ENCODE results near the gene DDX56. TPM values are rescaled to one million over a fixed set of nuclear protein-coding genes. Genes with fewer than 3 reads are reported as not detected.

DDX56 gene
- total and polyA plus RNA-seq, 9 of the 15 experiments (the other 6 are each of a cell fraction or from before 2014, with no cell fraction given), result 33.0 to 145 (median 102) TPM

GRCh38 chr7:44615149-44615611 is 41.5 kb upstream of the DDX56 start:
- in situ Hi-C loops (cut with MboI) (no loop called here), intact Hi-C loops (cut with micrococcal nuclease) (no loop called here)
- H4K20me1 ChIP-seq (replicated peaks; ENCODE audit: control insufficient read depth, insufficient read depth, low read length), result peaks cover 11% of the 10 kb centered on the region
- no peak overlapping the region for H3K4me2 ChIP-seq (ENCODE audit: insufficient read depth, low read length)
- H3K9ac ChIP-seq (ENCODE audit: insufficient read depth in 1 of 2, low read depth in 2 of 2, low read length in 2 of 2), result no peak overlapping the region
- no peaks in the 10 kb centered on the region for H3K9me1 ChIP-seq (ENCODE audit: control insufficient read depth, insufficient read depth, low read length)
- BruUV-seq (replicated peaks), result no TSS peak
- DNase-seq (ENCODE audit: extremely low read depth in 1 of 4, low spot score in 3 of 4), result peak in 3 of 4 experiments; percentile 26 to 65 (median 42)
- peak; percentile 62 for FAIRE-seq
- no peak overlapping the region for H2AFZ ChIP-seq (ENCODE audit: low read depth, low read length)
- CTCF ChIA-PET (ENCODE audit: low intra/inter-chr PET ratio), result no interaction called here
- peaks cover 96% of the 10 kb centered on the region for H3K79me2 ChIP-seq (ENCODE audit: control insufficient read depth, insufficient read depth, low read length)
- POLR2A ChIA-PET, result no interaction called here
- peak; percentile 92 for ATAC-seq
- WGBS (ENCODE audit: insufficient coverage, low coverage, missing lambda C conversion rate), result 33% methylated on average over 2 of the region's 2 CpGs
- H3K4me3 ChIP-seq, result no peak overlapping the region
- no peaks in the 10 kb centered on the region for H3K27me3 ChIP-seq (ENCODE audit: control insufficient read depth in 2 of 2, insufficient read depth in 2 of 2, low read length in 2 of 2)
- H3K27ac ChIP-seq (ENCODE audit: extremely low read depth, low read depth, low read length), result no peak overlapping the region; the same call in 2 of the 3 replicates
- no peaks in the 10 kb centered on the region for H3K9me3 ChIP-seq (replicated peaks; ENCODE audit: control insufficient read depth, insufficient read depth, low read depth, low read length)
- H3K4me1 ChIP-seq (replicated peaks in 1 of 2; ENCODE audit: control insufficient read depth in 2 of 2, insufficient read depth in 2 of 2, low read length in 2 of 2), result peaks cover 0 to 32% of the 10 kb centered on the region in 2 experiments; a peak in 3 of 5 replicates
- peaks cover 15% of the 10 kb centered on the region; the same call in 2 of the 3 replicates for H3K36me3 ChIP-seq (ENCODE audit: control insufficient read depth, insufficient read depth, low read length)
- 0 out of 4 replicates have a peak, but pooled peaks of 1 of the 2 experiments have one; percentile 8 for TF ChIP-seq RCOR1 (IDR thresholded peaks at IDR 0.05; ENCODE audit: borderline replicate concordance in 1 of 2, low read depth in 2 of 2, low read length in 2 of 2)
- peak; percentile 48; the same call in 1 of the 2 replicates for TF ChIP-seq CREB1 (IDR thresholded peaks at IDR 0.05)
- peak; percentile 30; the same call in 1 of the 2 replicates for TF ChIP-seq CREB1 (CRISPR knock-in tag; IDR thresholded peaks at IDR 0.05)
- TF ChIP-seq VEZF1 (CRISPR knock-in tag; IDR thresholded peaks at IDR 0.05), result peak; percentile 61
- 0 out of 2 replicates have a peak, but pooled peaks have one; percentile 14 for TF ChIP-seq EP300 (IDR thresholded peaks at IDR 0.05; ENCODE audit: low read length)
- TF ChIP-seq ZKSCAN8 (CRISPR knock-in tag; IDR thresholded peaks at IDR 0.05), result no peak
- TF ChIP-seq MYC (IDR thresholded peaks at IDR 0.05; ENCODE audit: low read depth, low read length), result no peak
- TF ChIP-seq MYC (CRISPR knock-in tag; IDR thresholded peaks at IDR 0.05; ENCODE audit: borderline replicate concordance, low read depth), result no peak
- TF ChIP-seq ZNF24 (IDR thresholded peaks at IDR 0.05), result peak; percentile 19; the same call in 1 of the 2 replicates
- no peak for TF ChIP-seq ATF1 (CRISPR knock-in tag; IDR thresholded peaks at IDR 0.05)
- TF ChIP-seq ATF1 (tag; IDR thresholded peaks at IDR 0.05), result peak; percentile 24; the same call in 1 of the 2 replicates
- peak; percentile 74 for TF ChIP-seq CREM (IDR thresholded peaks at IDR 0.05; ENCODE audit: low read depth)
- TF ChIP-seq SPI1 (IDR thresholded peaks at IDR 0.05; ENCODE audit: borderline replicate concordance, low read depth, low read length), result peak; percentile 61; the same call in 1 of the 2 replicates
- peak; percentile 56; the same call in 1 of the 2 replicates for TF ChIP-seq CEBPG (CRISPR knock-in tag; IDR thresholded peaks at IDR 0.05)
- no peak; a peak in 1 of 4 replicates for TF ChIP-seq CEBPG (tag; conservative IDR thresholded peaks at IDR 0.05 in 1 of 2, IDR thresholded peaks at IDR 0.05 in 1 of 2)
- no peak; a peak in 1 of 4 replicates for TF ChIP-seq MAZ (CRISPR knock-in tag; conservative IDR thresholded peaks at IDR 0.05 in 1 of 2, IDR thresholded peaks at IDR 0.05 in 1 of 2)
- peak; percentile 94 for TF ChIP-seq ATF3 (IDR thresholded peaks at IDR 0.05)
- 0 out of 2 replicates have a peak, but pooled peaks have one; percentile 22 for TF ChIP-seq ATF3 (CRISPR knock-in tag; conservative IDR thresholded peaks at IDR 0.05)
- no peak for TF ChIP-seq SMAD1 (IDR thresholded peaks at IDR 0.05; ENCODE audit: low read depth, low read length, partially characterized antibody)
- no peak for TF ChIP-seq PKNOX1 (IDR thresholded peaks at IDR 0.05)
- TF ChIP-seq CTBP1 (IDR thresholded peaks at IDR 0.05; ENCODE audit: borderline replicate concordance), result peak; percentile 74
